Ovary (tissue), 9 donors: Measurements from ENCODE around the gene TNIK. TPM values are rescaled to one million over a fixed set of nuclear protein-coding genes. Genes with fewer than 3 reads are reported as not detected.

ENCODE experiments used
- DNase-seq, 5 donors: peaks; one replicate each; pipeline ENCODE4 v3.0.0-alpha.2; 2019 to 2020
- H3K27ac ChIP-seq, 2 donors: fragments of 200-600 bp; one replicate each; pipeline versions ENCODE4 v1.5.1 to v1.8.0; 2019 to 2022
- H3K27me3 ChIP-seq: fragments of 200-600 bp; one replicate; pipeline ENCODE4 v1.8.0; 2022
- H3K36me3 ChIP-seq: fragments of 200-600 bp; sonication (generic); one replicate; pipeline ENCODE4 v1.5.1; 2019
- H3K4me1 ChIP-seq: one replicate; pipeline ENCODE4 v1.8.1; 2013; ENCODE audit warnings: mild to moderate bottlenecking, moderate library complexity; ENCODE audit not compliant: insufficient read depth
- H3K4me3 ChIP-seq: fragments of 200-600 bp; sonication (generic); one replicate; pipeline ENCODE4 v1.5.1; 2017
- H3K9me3 ChIP-seq, 2 donors: fragments of 200-600 bp in 1 of 2; sonication (generic) in 1 of 2; one replicate each; pipeline versions ENCODE4 v1.5.1 to v1.8.1; 2013 to 2019; ENCODE audit warnings: mild to moderate bottlenecking in 1 of 2, moderate library complexity in 1 of 2
- CTCF ChIP-seq, 3 donors: fragments of 450-650 bp in 2 of 3; fragments of 200-600 bp in 1 of 3; IDR thresholded peaks; one replicate each; pipeline versions ENCODE4 v1.5.1 to v1.8.0; 2016 to 2022; ENCODE audit warnings: antibody characterized with exemption in 3 of 3, mild to moderate bottlenecking in 1 of 3
- EP300 ChIP-seq: sonication (generic); formaldehyde crosslinking; IDR thresholded peaks from one replicate; pipeline ENCODE4 v1.6.1; 2017; ENCODE audit warnings: antibody characterized with exemption
- POLR2A ChIP-seq: fragments of 450-650 bp; IDR thresholded peaks from one replicate; pipeline ENCODE4 v1.6.1; 2017; ENCODE audit warnings: antibody characterized with exemption, mild to moderate bottlenecking, moderate library complexity
- WGBS, 3 donors: extraction: QIAGEN DNeasy Blood & Tissue Kit in 1 of 3; methylation state at CpG; one replicate each; pipeline versions ENCODE4 v1.1.5 to v1.1.7; 2013 to 2017; 5-methylcytosine and 5-hydroxymethylcytosine counted together
- intact Hi-C, 4 donors: fragments of 100-400 bp; cut with DNase I; formaldehyde crosslinking; loops; one replicate each; pipeline versions ENCODE4 v1.11.0 to v1.15.1; 2022 to 2023
- polyA plus RNA-seq, 2 donors: library from polyadenylated mRNA; stranded (reverse); fragments of 200-250 nt in 1 of 2; fragments of 350-450 nt in 1 of 2; fragmentation: Illumina TruSeq in 1 of 2; extraction: RNeasy Lipid Tissue Mini Kit (QIAGEN cat#74804) in 1 of 2; gene quantifications; one replicate each; pipeline ENCODE4 v1.2.3, GENCODE V29; 2013 to 2014
- total RNA-seq, 7 donors: library from RNA; depleted of rRNA in 2 of 7; stranded (reverse); fragments of >200 nt in 2 of 7; fragmentation: NEBNext Ultra II Directional in 3 of 7; extraction: Animal tissue kit (Norgen Biotek cat#: 25700) in 3 of 7; gene quantifications; one replicate each; pipeline versions ENCODE4 v1.1.0 to v1.2.4, GENCODE V29; 2016 to 2023
- donor health status: DM: no; HTN: no; CAD: no; lungs with moderate emphysema.
- donor health status: DM: no; HTN: no; CAD: no.
- donor health status: Bipolar disorder and iron deficiency.
- donor health status: DM: yes; HTN: yes; CAD: no.
- donor health status: DM: no; HTN: no; CAD: no.
- donor health status: DM: yes; HTN: yes; CAD: no.

The TNIK gene
- total and polyA plus RNA-seq, 9 donors = 1.1 to 9.5 (median 4.5) TPM

GRCh38 chr3:171095063-171095462 lies 365.1 kb downstream of the TNIK start:
- Histone ChIP-seq H3K4me1 (peaks cover 2% of the 10 kb centered on the region), H3K27ac (no peak overlapping the region), H3K9me3 (no peaks in the 10 kb centered on the region), H3K27me3 (no peaks in the 10 kb centered on the region), H3K4me3 (no peak overlapping the region), H3K36me3 (no peaks in the 10 kb centered on the region)
- no peak for TF ChIP-seq POLR2A
- no peak for DNase-seq
- intact Hi-C loops = no loop called here
- WGBS, 3 donors = 97 to 100% (median 98%) methylated on average over 1 of the region's 1 CpG

GRCh38 chr3:171094411-171094810 lies 365.8 kb downstream of the TNIK start:
- 95 to 99% (median 99%) methylated on average over 3 of the region's 3 CpGs for WGBS, 3 donors
- intact Hi-C loops = no loop called here
- no peaks in the 10 kb centered on the region for H3K27me3 ChIP-seq
- no peaks in the 10 kb centered on the region for H3K9me3 ChIP-seq
- peaks cover 5% of the 10 kb centered on the region for H3K4me1 ChIP-seq
- no peaks in the 10 kb centered on the region for H3K36me3 ChIP-seq
- no peak overlapping the region for H3K4me3 ChIP-seq
- DNase-seq = no peak
- no peak for TF ChIP-seq CTCF (IDR thresholded peaks at IDR 0.05)
- TF ChIP-seq POLR2A = no peak
- no peak for TF ChIP-seq EP300
- no peak overlapping the region for H3K27ac ChIP-seq

GRCh38 chr3:171093462-171093861 lies 366.7 kb downstream of the TNIK start:
- H3K4me1 ChIP-seq = peaks cover 5% of the 10 kb centered on the region
- H3K9me3 ChIP-seq = no peaks in the 10 kb centered on the region
- no peaks in the 10 kb centered on the region for H3K27me3 ChIP-seq
- no peak overlapping the region for H3K4me3 ChIP-seq
- no peak for DNase-seq
- H3K36me3 ChIP-seq = no peaks in the 10 kb centered on the region
- H3K27ac ChIP-seq = peak overlapping the region in 1 of 2 donors; percentile 3
- intact Hi-C loops = no loop called here
- TF ChIP-seq CTCF (IDR thresholded peaks at IDR 0.05) (no peak), EP300 (no peak), POLR2A (no peak)

- H3K9me3 ChIP-seq = no peaks in the 10 kb centered on the region
- H3K27ac ChIP-seq = peak overlapping the region in 1 of 2 donors; percentile 20
- intact Hi-C loops = no loop called here
- no peak for DNase-seq
- no peaks in the 10 kb centered on the region for H3K36me3 ChIP-seq
- H3K4me3 ChIP-seq = no peak overlapping the region
- no peak for TF ChIP-seq EP300
- no peak for TF ChIP-seq CTCF (IDR thresholded peaks at IDR 0.05)
- TF ChIP-seq POLR2A = no peak
- H3K27me3 ChIP-seq = no peaks in the 10 kb centered on the region
- 5 to 13% (median 11%) methylated on average over 1 of the region's 1 CpG for WGBS, 3 donors
- peaks cover 5% of the 10 kb centered on the region for H3K4me1 ChIP-seq
Measured at GRCh38 chr3:171092467-171092911, 367.7 kb downstream of the TNIK start.

- no peak overlapping the region for H3K4me3 ChIP-seq
- TF ChIP-seq POLR2A (no peak), EP300 (no peak), CTCF (IDR thresholded peaks at IDR 0.05) (no peak)
- no peaks in the 10 kb centered on the region for H3K36me3 ChIP-seq
- intact Hi-C loops = no loop called here
- H3K27ac ChIP-seq = no peak overlapping the region
- 90 to 94% (median 93%) methylated on average over 2 of the region's 2 CpGs for WGBS, 3 donors
- H3K4me1 ChIP-seq = peaks cover 5% of the 10 kb centered on the region
- H3K9me3 ChIP-seq = no peaks in the 10 kb centered on the region
- DNase-seq = no peak
- no peaks in the 10 kb centered on the region for H3K27me3 ChIP-seq
Measured at GRCh38 chr3:171090321-171090720, 369.9 kb downstream of the TNIK start.
